Breast epithelium (tissue), 3 donors: ENCODE measurements around the gene SCGB1D1.

Source experiments
- POLR2A ChIP-seq: fragments of 450-650 bp; IDR thresholded peaks from one replicate; pipeline ENCODE4 v1.6.1; 2016; ENCODE audit warnings: antibody characterized with exemption, mild to moderate bottlenecking, moderate library complexity
- POLR2AphosphoS5 ChIP-seq, 3 donors: sonication (generic); formaldehyde crosslinking; IDR thresholded peaks; one replicate each; pipeline ENCODE4 v1.6.1; 2017; ENCODE audit warnings: antibody characterized with exemption in 3 of 3
- TF ChIP-seq, protein P1 (sequence below), 3 donors: fragments of 450-650 bp; IDR thresholded peaks; one replicate each; pipeline ENCODE4 v1.5.1; 2016 to 2017; ENCODE audit warnings: antibody characterized with exemption in 3 of 3, mild to moderate bottlenecking in 3 of 3, moderate library complexity in 3 of 3

DNA sequence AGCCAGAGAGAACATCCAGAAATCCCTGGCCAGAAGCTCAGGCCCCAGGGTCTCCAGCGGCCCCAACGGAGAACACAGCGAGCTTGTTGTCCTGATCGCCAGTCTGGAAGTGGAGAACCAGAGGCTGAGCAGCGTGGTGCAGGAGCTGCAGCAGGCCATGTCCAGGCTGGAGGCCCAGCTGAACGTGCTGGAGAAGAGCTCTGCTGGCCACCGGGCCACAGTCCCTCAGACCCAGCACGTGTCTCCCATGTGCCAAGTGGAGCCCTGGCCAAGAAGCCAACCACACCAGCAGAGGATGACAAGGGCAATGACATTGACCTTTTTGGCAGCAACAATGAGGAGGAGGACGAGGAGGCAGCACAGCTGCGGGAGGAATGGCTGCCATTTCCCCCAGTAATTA is 20.6 kb upstream of the SCGB1D1 start:
- TF ChIP-seq, protein P1, sequence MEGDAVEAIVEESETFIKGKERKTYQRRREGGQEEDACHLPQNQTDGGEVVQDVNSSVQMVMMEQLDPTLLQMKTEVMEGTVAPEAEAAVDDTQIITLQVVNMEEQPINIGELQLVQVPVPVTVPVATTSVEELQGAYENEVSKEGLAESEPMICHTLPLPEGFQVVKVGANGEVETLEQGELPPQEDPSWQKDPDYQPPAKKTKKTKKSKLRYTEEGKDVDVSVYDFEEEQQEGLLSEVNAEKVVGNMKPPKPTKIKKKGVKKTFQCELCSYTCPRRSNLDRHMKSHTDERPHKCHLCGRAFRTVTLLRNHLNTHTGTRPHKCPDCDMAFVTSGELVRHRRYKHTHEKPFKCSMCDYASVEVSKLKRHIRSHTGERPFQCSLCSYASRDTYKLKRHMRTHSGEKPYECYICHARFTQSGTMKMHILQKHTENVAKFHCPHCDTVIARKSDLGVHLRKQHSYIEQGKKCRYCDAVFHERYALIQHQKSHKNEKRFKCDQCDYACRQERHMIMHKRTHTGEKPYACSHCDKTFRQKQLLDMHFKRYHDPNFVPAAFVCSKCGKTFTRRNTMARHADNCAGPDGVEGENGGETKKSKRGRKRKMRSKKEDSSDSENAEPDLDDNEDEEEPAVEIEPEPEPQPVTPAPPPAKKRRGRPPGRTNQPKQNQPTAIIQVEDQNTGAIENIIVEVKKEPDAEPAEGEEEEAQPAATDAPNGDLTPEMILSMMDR (IDR thresholded peaks at IDR 0.05): no peak
- no peak for TF ChIP-seq POLR2AphosphoS5 (IDR thresholded peaks at IDR 0.05)
- no peak for TF ChIP-seq POLR2A
